Fibroblast of lung (primary cell): ENCODE measurements around the gene KCNH1. TPM values are rescaled to one million over a fixed set of nuclear protein-coding genes. Genes with fewer than 3 reads are reported as not detected.
A peak's percentile ranks its signal among the peaks of the same experiment; 100 is the strongest.

Experiments
- DNase-seq, 2 donors: peaks; one replicate each; pipeline versions ENCODE4 v3.0.0 to v3.0.0-alpha.2; 2010; ENCODE audit warnings: low read depth in 2 of 2
- H2AFZ ChIP-seq: 2 replicates; pipeline ENCODE4 v1.5.1; 2012; ENCODE audit warnings: low read length, control low read depth, inconsistent platforms
- H3K27ac ChIP-seq: 2 replicates; pipeline ENCODE4 v1.5.1; 2011; ENCODE audit warnings: low read length, control low read depth; ENCODE audit not compliant: insufficient read depth
- H3K27me3 ChIP-seq: 2 replicates; pipeline ENCODE4 v1.5.1; 2011; ENCODE audit warnings: mild to moderate bottlenecking, low read length; ENCODE audit not compliant: control insufficient read depth, insufficient read depth
- H3K36me3 ChIP-seq: 2 replicates; pipeline ENCODE4 v1.5.1; 2011; ENCODE audit warnings: low read length; ENCODE audit not compliant: control insufficient read depth, insufficient read depth
- H3K4me1 ChIP-seq: 2 replicates; pipeline ENCODE4 v1.5.1; 2011; ENCODE audit warnings: low read length; ENCODE audit not compliant: control insufficient read depth, insufficient read depth; ENCODE audit errors: extremely low read depth
- H3K4me2 ChIP-seq: 2 replicates; pipeline ENCODE4 v1.5.1; 2011; ENCODE audit warnings: low read length, control low read depth; ENCODE audit not compliant: insufficient read depth; ENCODE audit errors: extremely low read depth
- H3K4me3 ChIP-seq, 4 experiments: fragments of 200-600 bp in 1 of 4; sonication (generic) in 1 of 4; replicated peaks in 1 of 4; 2 replicates each; pipeline ENCODE4 v1.5.1; 2011 to 2016; ENCODE audit warnings: low read length in 4 of 4, low read depth in 3 of 4, mild to moderate bottlenecking in 3 of 4, control low read depth in 2 of 4, inconsistent platforms in 1 of 4, mixed read lengths in 1 of 4; ENCODE audit not compliant: insufficient read depth in 1 of 4; ENCODE audit errors: control extremely low read depth in 1 of 4
- H3K79me2 ChIP-seq: 2 replicates; pipeline ENCODE4 v1.5.1; 2012; ENCODE audit warnings: mild to moderate bottlenecking, low read length, inconsistent platforms; ENCODE audit not compliant: control insufficient read depth, insufficient read depth
- H3K9ac ChIP-seq: 2 replicates; pipeline ENCODE4 v1.5.1; 2011; ENCODE audit warnings: mild to moderate bottlenecking, low read length, control low read depth; ENCODE audit not compliant: insufficient read depth
- H3K9me3 ChIP-seq: 2 replicates; pipeline ENCODE4 v1.5.1; 2012; ENCODE audit warnings: low read depth, low read length; ENCODE audit not compliant: control insufficient read depth, insufficient read depth
- H4K20me1 ChIP-seq: 2 replicates; pipeline ENCODE4 v1.5.1; 2011; ENCODE audit warnings: low read length; ENCODE audit not compliant: control insufficient read depth, insufficient read depth; ENCODE audit errors: extremely low read depth
- EZH2 ChIP-seq: IDR thresholded peaks from 2 replicates; pipeline ENCODE4 v1.5.1; 2012; ENCODE audit warnings: low read length, control low read depth, mild to moderate bottlenecking; ENCODE audit errors: missing control alignments
- polyA plus RNA-seq, 2 donors: library from polyadenylated mRNA; depleted of rRNA in 1 of 2; stranded (reverse) in 1 of 2; unstranded in 1 of 2; fragments of >200 nt; gene quantifications; 2 replicates each; pipeline ENCODE4 v1.2.1, GENCODE V29; 2011 to 2012; ENCODE audit warnings: missing spikeins in 1 of 2
- total RNA-seq: library from RNA; depleted of rRNA; stranded (reverse); fragments of >200 nt; gene quantifications from 2 replicates; pipeline ENCODE4 v1.2.1, GENCODE V29; 2014
- TF ChIP-seq, protein P1 (sequence below), 2 donors: IDR thresholded peaks in 1 of 2; conservative IDR thresholded peaks in 1 of 2; 1 replicate in 1 of 2; 2 replicates in 1 of 2; pipeline ENCODE4 v1.5.1; 2011 to 2012; ENCODE audit warnings: low read length in 2 of 2, control low read depth in 1 of 2, inconsistent platforms in 1 of 2, low read depth in 1 of 2, mild to moderate bottlenecking in 1 of 2

The KCNH1 gene
- total and polyA plus RNA-seq, 2 donors (not counting 1 experiment from before 2014, with no cell fraction given) = 0.17 to 1.5 TPM

DNA sequence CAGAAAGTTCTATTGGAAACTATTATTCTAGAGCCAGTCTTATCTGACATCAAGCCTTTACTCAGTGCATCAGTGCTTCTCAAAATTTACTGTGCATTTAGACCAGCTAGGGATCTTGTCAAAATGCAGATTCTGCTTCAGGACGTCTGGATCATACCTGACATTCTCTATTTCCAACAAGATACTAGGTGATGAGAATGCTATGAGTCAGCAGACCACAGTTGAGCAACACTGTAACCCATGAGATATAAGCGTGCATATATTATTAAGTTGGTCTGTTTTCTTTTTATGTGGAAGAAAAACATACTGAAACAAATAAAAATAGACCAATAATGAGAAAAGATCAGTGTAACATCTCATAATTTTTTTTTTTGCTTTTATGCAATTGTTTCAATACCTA is 40.4 kb upstream of the KCNH1 start:
- Histone ChIP-seq H3K36me3 (no peaks in the 10 kb centered on the region), H2AFZ (no peak overlapping the region), H3K27ac (no peak overlapping the region), H3K27me3 (no peaks in the 10 kb centered on the region), H3K4me2 (no peak overlapping the region), H3K4me3 (no peak overlapping the region), H3K79me2 (no peaks in the 10 kb centered on the region), H4K20me1 (no peaks in the 10 kb centered on the region), H3K9ac (no peak overlapping the region), H3K9me3 (no peaks in the 10 kb centered on the region), H3K4me1 (no peaks in the 10 kb centered on the region)
- TF ChIP-seq EZH2 = no peak
- TF ChIP-seq, protein P1, sequence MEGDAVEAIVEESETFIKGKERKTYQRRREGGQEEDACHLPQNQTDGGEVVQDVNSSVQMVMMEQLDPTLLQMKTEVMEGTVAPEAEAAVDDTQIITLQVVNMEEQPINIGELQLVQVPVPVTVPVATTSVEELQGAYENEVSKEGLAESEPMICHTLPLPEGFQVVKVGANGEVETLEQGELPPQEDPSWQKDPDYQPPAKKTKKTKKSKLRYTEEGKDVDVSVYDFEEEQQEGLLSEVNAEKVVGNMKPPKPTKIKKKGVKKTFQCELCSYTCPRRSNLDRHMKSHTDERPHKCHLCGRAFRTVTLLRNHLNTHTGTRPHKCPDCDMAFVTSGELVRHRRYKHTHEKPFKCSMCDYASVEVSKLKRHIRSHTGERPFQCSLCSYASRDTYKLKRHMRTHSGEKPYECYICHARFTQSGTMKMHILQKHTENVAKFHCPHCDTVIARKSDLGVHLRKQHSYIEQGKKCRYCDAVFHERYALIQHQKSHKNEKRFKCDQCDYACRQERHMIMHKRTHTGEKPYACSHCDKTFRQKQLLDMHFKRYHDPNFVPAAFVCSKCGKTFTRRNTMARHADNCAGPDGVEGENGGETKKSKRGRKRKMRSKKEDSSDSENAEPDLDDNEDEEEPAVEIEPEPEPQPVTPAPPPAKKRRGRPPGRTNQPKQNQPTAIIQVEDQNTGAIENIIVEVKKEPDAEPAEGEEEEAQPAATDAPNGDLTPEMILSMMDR (conservative IDR thresholded peaks at IDR 0.05 in 1 of 2, IDR thresholded peaks at IDR 0.05 in 1 of 2; ENCODE audit: low read depth in 1 of 2, low read length in 2 of 2) = no peak
- DNase-seq = peak in 1 of 2 donors; percentile 6

DNA sequence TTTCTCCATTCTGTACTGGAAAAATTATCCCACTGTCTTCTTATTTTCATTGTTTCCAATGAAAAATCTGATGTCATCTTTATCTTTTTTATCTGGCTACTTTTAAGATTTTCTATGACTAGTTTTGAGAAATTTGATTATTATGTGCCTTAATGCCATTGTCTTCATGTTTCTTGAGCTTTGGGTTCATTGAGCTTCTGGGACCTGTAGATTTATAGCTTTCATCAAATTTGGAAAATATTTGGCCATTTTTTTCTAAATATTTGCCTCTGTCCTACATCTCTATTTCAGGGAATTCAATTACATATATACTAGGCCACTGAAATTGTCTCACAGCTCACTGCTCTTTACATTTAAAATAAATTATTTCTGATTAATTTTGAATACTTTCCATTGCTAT is 38.7 kb upstream of the KCNH1 start:
- Histone ChIP-seq H3K4me1 (no peaks in the 10 kb centered on the region), H3K79me2 (no peaks in the 10 kb centered on the region), H3K9ac (no peak overlapping the region), H3K27me3 (no peaks in the 10 kb centered on the region), H3K36me3 (no peaks in the 10 kb centered on the region), H3K4me2 (no peak overlapping the region), H4K20me1 (no peaks in the 10 kb centered on the region), H2AFZ (no peak overlapping the region), H3K4me3 (no peak overlapping the region), H3K9me3 (no peaks in the 10 kb centered on the region), H3K27ac (no peak overlapping the region)
- DNase-seq = no peak
- TF ChIP-seq, protein P1 (conservative IDR thresholded peaks at IDR 0.05 in 1 of 2, IDR thresholded peaks at IDR 0.05 in 1 of 2; ENCODE audit: low read depth in 1 of 2, low read length in 2 of 2) = no peak
- no peak for TF ChIP-seq EZH2

DNA sequence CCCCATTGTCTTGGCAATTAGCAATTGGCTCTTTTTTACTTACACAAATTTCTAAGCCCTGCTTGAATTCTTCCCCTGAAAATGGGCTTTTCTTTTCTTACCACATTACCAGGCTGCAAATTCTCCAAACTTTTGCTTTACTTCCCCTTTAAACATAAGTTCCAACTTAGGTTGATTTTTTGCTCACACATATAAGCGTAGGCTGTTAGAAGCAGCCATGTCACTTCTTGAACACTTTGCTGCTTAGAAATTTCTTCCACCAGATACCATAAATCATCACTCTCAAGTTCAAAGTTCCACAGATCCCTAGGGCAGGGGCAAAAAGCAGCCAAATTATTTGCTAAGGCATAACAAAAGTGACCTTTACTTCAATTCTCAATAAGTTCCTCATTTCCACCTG is 35.4 kb upstream of the KCNH1 start:
- TF ChIP-seq, protein P1 (conservative IDR thresholded peaks at IDR 0.05 in 1 of 2, IDR thresholded peaks at IDR 0.05 in 1 of 2; ENCODE audit: low read depth in 1 of 2, low read length in 2 of 2) = no peak
- no peak for TF ChIP-seq EZH2
- no peak overlapping the region for H3K9ac ChIP-seq

More for the DNA sequence above, 35.4 kb upstream of the KCNH1 start:
- Histone ChIP-seq H3K79me2 (no peaks in the 10 kb centered on the region), H3K27ac (no peak overlapping the region), H3K36me3 (no peaks in the 10 kb centered on the region), H3K9me3 (no peaks in the 10 kb centered on the region), H4K20me1 (no peaks in the 10 kb centered on the region), H2AFZ (no peak overlapping the region), H3K4me3 (no peak overlapping the region), H3K27me3 (no peaks in the 10 kb centered on the region), H3K4me1 (no peaks in the 10 kb centered on the region), H3K4me2 (no peak overlapping the region)
- DNase-seq = no peak
